Right atrium auricular region (tissue), 2 donors: ENCODE results near the gene RUFY1. TPM values are rescaled to one million over a fixed set of nuclear protein-coding genes. Genes with fewer than 3 reads are reported as not detected.

Experiments used
- DNase-seq: peaks from one replicate; pipeline ENCODE4 v3.0.0-alpha.2; 2019; ENCODE audit warnings: low spot score
- H3K27ac ChIP-seq, 2 donors: fragments of 200-600 bp; sonication (generic); 1 replicate in 1 of 2; 2 replicates in 1 of 2; pipeline ENCODE4 v1.5.1; 2016 to 2019
- H3K27me3 ChIP-seq, 2 donors: fragments of 200-600 bp; sonication (generic); one replicate each; pipeline versions ENCODE4 v1.5.1 to v1.6.0; 2017 to 2019
- H3K36me3 ChIP-seq: fragments of 200-600 bp; sonication (generic); one replicate; pipeline ENCODE4 v1.5.1; 2016
- H3K4me1 ChIP-seq, 2 donors: fragments of 200-600 bp; sonication (generic); one replicate each; pipeline versions ENCODE4 v1.5.1 to v1.6.0; 2017 to 2019
- H3K4me3 ChIP-seq, 2 donors: fragments of 200-600 bp; sonication (generic); 1 replicate in 1 of 2; 2 replicates in 1 of 2; pipeline ENCODE4 v1.5.1; 2017 to 2019; ENCODE audit warnings: mild to moderate bottlenecking in 1 of 2, moderate library complexity in 1 of 2
- H3K9me3 ChIP-seq, 2 donors: fragments of 200-600 bp; sonication (generic); one replicate each; pipeline ENCODE4 v1.5.1; 2019
- total RNA-seq, 2 donors: library from RNA; depleted of rRNA; stranded (reverse); fragments of >200 nt; gene quantifications; one replicate each; pipeline ENCODE4 v1.1.0, GENCODE V29; 2016
- TF ChIP-seq, protein P1 (sequence below), 2 donors: fragments of 200-600 bp; sonication (generic); IDR thresholded peaks; one replicate each; pipeline ENCODE4 v1.5.1; 2019; ENCODE audit warnings: antibody characterized with exemption in 2 of 2

RUFY1 gene
- total RNA-seq, 2 donors from 2014 or later: 19.5 to 25.4 TPM

DNA sequence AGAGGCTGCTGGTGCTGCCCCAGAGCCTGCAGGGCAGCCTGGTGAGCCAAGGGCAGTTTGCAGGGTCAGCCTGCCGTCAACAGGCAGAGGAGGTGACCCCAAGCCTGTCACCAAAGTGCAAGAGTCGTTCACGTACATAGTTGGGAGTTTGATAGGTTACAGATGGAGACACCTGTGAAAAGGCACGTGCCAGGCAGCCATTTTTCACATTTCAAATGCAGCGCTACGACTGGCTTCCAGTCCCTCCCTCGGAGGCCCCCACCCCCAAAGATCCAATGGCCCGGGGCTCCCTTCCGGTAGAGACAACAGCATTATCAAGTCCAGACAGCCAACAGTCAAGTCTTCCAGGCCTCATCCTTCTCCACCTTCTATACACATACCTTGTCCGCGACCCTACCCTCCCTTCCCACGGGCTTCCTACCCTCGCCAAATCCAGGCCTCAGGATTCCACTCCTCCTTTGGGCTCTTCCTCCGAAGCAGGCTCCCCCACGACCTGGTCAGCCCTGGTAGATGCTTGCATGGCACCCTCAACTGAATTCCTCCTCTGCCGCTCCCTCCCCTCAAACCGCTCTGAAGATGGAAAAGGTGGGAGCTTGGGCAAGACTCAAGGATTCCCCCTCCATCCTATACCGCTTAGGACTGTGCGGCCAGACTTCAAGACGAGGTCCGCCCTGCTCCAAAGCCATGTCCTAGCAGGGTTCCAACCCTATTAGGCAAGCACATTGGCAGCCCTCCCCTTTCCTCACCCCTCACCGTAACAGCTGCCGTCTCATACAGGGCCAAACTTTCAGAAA, 60.0 kb downstream of the RUFY1 start:
- Histone ChIP-seq H3K4me3 (no peak overlapping the region), H3K27ac (peak overlapping the region in 1 of 2 donors; percentile 20), H3K27me3 (no peaks in the 10 kb centered on the region), H3K4me1 (peaks cover 0 to 42% of the 10 kb centered on the region in 2 donors), H3K36me3 (peaks cover 80% of the 10 kb centered on the region), H3K9me3 (no peaks in the 10 kb centered on the region)
- TF ChIP-seq, protein P1, sequence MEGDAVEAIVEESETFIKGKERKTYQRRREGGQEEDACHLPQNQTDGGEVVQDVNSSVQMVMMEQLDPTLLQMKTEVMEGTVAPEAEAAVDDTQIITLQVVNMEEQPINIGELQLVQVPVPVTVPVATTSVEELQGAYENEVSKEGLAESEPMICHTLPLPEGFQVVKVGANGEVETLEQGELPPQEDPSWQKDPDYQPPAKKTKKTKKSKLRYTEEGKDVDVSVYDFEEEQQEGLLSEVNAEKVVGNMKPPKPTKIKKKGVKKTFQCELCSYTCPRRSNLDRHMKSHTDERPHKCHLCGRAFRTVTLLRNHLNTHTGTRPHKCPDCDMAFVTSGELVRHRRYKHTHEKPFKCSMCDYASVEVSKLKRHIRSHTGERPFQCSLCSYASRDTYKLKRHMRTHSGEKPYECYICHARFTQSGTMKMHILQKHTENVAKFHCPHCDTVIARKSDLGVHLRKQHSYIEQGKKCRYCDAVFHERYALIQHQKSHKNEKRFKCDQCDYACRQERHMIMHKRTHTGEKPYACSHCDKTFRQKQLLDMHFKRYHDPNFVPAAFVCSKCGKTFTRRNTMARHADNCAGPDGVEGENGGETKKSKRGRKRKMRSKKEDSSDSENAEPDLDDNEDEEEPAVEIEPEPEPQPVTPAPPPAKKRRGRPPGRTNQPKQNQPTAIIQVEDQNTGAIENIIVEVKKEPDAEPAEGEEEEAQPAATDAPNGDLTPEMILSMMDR (IDR thresholded peaks at IDR 0.05): no peak
- DNase-seq: no peak

DNA sequence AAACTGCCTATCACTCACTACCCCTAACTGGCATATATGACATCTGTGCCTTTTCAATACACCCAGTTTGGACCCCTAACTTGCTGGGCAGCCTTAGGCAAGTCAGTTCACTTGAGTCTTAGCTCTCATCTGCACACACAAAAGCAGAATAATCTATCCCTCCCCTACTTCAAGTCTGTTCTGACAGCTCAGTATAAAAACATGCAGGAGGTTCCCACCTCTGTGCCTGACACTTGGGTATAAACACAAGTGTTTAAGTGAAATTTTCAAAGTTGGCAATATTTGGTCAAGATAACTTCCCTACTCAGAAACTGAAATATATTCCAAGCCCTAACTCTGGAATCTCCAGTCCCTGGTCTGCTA, 60.5 kb downstream of the RUFY1 start:
- H3K9me3 ChIP-seq: no peaks in the 10 kb centered on the region
- H3K4me3 ChIP-seq: no peak overlapping the region
- peak overlapping the region in 1 of 2 donors; percentile 20 for H3K27ac ChIP-seq
- H3K27me3 ChIP-seq: no peaks in the 10 kb centered on the region
- peaks cover 83% of the 10 kb centered on the region for H3K36me3 ChIP-seq
- TF ChIP-seq, protein P1 (IDR thresholded peaks at IDR 0.05): no peak
- H3K4me1 ChIP-seq: peaks cover 0 to 46% of the 10 kb centered on the region in 2 donors
- DNase-seq: no peak

DNA sequence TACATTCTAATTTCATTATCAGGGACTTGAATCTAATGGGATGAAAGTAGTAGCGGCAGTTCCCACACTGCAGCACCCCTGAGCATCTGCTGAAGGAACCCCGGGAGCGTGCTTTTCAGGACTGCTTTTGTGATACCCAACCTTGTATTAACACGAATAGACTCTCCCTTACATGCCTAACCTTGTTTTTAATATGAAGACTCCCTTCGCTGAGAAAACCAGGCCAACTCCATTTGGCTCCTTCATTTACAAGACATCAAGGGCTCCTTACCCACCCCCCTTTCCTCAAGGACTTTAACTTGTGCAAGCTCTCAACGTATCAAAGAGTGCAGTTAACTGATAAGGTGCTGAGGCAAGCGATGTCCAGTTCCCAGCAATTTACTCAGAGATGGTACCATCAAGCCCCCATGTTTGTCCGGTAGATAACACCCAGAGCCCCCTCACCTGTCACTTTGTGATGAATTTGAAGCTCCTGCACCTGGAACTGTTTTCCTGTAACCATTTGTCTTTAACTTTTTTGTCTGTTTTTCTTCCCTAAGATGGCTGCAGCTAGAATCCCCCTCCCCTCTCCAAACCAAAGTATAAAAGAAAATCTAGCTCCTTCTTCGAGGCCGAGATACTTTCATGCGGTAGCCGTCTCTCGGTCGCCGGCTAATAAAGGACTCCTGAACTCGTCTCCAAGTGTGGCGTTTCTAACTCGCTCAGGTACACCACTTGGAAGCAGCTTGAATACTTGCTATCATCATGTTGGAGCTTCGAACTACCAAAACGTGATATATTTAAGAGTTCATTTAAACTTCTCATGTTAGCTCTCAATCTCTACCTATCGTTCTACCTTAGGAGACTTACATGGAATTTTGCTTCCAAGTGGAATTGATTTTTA, 62.5 kb downstream of the RUFY1 start:
- DNase-seq: no peak
- Histone ChIP-seq H3K27ac (no peak overlapping the region), H3K27me3 (no peaks in the 10 kb centered on the region), H3K36me3 (peaks cover 87% of the 10 kb centered on the region), H3K4me1 (peaks cover 0 to 37% of the 10 kb centered on the region in 2 donors), H3K9me3 (no peaks in the 10 kb centered on the region), H3K4me3 (no peak overlapping the region)
- TF ChIP-seq, protein P1 (IDR thresholded peaks at IDR 0.05): no peak

DNA sequence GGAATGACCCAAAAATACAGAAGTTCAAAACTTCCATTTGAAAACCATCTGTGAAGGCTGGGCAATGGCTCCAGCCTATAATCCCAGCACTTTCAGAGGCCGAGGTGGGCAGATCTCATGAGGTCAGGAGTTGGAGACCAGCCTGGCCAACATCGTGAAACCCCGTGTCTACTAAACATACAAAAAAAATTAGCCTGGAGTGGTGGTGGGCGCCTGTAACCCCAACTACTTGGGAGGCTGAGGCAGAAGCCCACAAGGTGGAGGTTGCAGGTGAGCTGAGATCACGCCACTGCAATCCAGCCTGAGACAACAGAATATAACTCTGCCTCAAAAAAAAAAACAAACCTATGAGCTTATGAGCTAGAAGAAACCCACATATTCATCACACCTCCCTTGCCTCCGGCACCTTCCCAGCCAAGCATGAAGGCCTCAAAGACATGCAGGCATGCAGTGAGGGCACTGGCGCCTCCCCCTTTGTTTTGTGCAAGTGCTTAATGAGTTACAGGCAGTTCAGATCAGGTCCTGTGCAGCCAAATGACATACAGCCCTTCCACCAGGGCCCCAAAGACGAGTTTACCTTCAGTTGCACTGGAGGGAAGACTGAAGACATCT, 63.2 kb downstream of the RUFY1 start:
- Histone ChIP-seq H3K9me3 (no peaks in the 10 kb centered on the region), H3K36me3 (peaks cover 94% of the 10 kb centered on the region), H3K4me3 (no peak overlapping the region), H3K4me1 (peaks cover 0 to 38% of the 10 kb centered on the region in 2 donors), H3K27me3 (no peaks in the 10 kb centered on the region), H3K27ac (no peak overlapping the region)
- TF ChIP-seq, protein P1 (IDR thresholded peaks at IDR 0.05): no peak
- no peak for DNase-seq

DNA sequence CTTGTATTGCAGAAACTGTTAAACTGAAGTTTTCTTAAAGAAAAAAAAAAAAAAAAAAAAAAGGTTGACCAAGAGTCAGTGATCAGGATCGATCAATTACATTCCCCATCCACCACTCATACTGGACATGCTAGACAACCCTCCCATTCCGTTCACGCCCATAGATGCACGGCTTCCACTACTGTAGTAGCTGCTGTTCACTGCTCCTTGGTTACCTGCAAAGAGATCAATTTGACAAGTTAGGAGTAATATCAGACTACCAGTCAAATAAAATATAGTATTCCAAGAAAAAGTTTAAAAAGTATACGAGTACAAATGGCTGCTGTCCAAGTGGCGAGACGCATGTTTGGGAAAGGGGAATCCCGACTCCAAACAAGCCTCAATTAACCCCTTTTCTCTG, 64.4 kb downstream of the RUFY1 start:
- peaks cover 0 to 50% of the 10 kb centered on the region in 2 donors for H3K4me1 ChIP-seq
- no peak overlapping the region for H3K27ac ChIP-seq
- no peaks in the 10 kb centered on the region for H3K27me3 ChIP-seq
- DNase-seq: no peak
- H3K36me3 ChIP-seq: peaks cover 98% of the 10 kb centered on the region
- no peaks in the 10 kb centered on the region for H3K9me3 ChIP-seq
- TF ChIP-seq, protein P1 (IDR thresholded peaks at IDR 0.05): no peak
- H3K4me3 ChIP-seq: no peak overlapping the region
